GM11168 (cell line): ENCODE measurements around the gene PIAS4.

Experiments used
- in situ Hi-C: fragments of 300-500 bp; cut with MboI; formaldehyde crosslinking; loops from one replicate; pipeline ENCODE4 v1.12.0; 2022; ENCODE audit warnings: low sequenced_read_pairs; ENCODE audit not compliant: unreplicated experiment

The PIAS4 gene

GRCh38 chr19:4036576-4037300, 29.2 kb downstream of the PIAS4 start:
- in situ Hi-C loops: no loop called here

DNA sequence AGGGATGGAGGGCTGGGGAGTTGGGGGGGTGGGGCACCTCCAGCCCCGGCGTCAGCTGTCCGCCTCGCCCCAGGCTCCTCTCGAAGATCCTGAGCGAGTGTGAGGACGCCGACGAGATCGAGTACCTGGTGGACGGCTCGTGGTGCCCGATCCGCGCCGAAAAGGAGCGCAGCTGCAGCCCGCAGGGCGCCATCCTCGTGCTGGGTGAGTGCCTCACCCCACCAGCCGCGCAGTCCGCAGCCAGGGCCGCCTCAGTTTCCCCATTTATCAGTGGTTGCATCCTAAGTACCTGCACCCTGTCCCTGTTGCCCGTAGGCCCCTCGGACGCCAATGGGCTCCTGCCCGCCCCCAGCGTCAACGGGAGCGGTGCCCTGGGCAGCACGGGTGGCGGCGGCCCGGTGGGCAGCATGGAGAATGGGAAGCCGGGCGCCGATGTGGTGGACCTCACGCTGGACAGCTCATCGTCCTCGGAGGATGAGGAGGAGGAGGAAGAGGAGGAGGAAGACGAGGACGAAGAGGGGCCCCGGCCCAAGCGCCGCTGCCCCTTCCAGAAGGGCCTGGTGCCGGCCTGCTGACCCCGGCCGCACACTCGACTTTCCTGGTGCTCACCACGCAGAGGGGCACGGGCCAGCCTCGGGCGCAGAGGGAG, 29.9 kb downstream of the PIAS4 start:
- in situ Hi-C loops: no loop called here

GRCh38 chr19:4038057-4038456, 30.5 kb downstream of the PIAS4 start:
- in situ Hi-C loops: no loop called here

DNA sequence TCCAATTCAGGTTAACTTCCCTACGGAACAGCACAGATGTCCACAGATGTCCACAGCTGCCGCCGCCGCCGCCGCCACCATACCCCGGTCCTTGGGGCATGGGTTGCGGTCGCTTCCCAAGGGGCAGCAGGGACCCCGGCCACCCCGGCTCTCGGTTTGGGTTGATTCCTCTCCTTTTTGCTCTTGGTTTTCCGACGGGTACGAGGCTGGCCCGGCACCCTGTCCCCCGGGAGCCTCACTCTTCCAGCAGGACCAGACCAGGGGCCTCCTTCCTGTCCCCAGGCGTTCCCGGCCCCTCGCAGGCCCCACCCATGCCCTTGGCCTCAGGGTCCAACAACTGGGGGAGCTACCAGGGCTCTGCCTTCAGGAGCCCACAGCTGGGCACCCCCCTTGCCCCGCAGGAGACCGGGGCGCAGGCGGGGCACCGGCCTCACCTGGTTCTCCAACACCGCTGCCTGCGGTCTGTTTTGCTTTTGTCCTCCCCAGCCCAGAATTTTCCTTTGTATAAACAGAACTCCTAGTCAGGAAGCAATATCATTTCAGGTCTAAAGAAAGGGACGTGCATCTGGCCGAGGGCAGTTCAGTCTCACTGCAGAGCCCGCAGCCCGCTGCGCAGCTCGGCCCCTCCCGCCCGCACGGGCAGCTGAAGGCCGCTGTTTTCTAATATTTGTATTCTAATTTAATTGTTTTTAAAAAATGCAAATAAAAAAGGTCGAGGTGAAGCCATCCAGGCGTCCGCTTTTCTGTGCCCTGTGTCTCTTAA, 31.3 kb downstream of the PIAS4 start:
- in situ Hi-C loops: no loop called here

DNA sequence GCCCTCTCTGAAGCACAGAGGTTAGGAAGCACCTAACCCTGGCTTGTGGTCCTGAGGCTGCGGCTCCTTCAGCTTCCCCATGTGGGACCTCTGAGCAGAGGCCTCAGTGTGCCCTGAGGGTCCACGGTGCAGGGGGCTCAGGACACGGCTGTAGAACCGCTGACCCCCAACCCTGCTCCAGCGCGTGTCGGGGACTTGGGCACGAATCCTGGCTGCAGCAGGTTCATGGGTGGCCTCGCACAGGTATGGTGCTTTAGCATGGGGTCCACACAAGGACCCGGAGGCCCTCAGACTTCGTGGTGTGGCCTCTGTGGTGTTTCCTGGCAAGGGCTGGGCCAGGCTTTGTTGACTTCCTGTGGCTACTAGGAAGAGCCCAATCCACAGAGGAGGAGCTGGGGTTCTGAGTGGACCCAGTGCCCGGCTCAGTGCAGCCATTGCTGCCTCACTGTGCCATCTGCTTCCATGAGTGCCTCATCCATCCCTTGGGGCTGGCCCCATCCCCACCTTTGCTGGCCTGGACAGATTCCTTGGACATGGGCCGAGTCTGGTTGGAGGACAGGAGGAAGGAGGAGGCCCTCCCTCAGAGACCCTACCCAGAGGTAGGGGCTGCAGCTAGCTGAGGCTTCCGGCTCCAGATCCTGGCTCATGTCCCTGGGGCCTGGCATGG, 34.7 kb downstream of the PIAS4 start:
- in situ Hi-C loops: no loop called here

- in situ Hi-C loops: no loop called here
Observed at GRCh38 chr19:4042731-4043082, 35.2 kb downstream of the PIAS4 start.

GRCh38 chr19:4043401-4043800, 35.9 kb downstream of the PIAS4 start:
- in situ Hi-C loops: no loop called here

DNA sequence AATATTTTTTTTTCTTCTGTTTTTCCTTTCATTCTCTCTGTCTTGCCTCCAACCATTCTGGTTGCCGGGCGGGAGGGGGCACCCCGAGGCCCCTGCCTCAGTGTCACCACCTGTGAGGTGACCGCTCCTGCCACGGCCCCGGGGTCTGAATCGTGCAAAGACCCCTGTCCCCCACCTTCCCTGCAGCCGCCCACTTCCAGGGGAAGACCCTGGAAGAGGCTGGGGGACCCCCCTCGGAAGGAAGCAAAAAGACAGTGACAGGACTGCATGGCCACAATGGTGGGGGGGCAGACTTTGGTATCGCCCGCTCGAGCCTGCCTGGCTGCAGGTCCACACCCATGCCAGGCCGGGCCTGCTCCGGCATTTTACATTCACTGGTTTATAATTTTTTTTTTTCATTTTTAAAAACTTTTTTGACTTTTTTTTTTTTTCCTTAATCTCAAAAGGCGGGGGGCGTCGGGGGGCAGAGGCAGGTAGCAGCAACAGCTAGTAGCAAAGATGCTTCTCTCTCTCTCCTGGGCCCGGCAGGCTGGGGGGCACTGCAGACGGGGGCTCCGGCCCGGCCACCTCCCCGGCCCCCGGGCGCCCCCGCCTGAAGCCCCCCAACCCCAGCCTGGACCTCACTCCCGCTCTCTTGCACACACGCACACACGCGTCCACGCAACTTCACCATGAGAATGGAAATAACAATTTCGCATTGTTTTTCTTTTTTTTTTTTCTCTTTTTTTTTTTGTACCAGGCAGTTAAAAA, 36.6 kb downstream of the PIAS4 start:
- in situ Hi-C loops: no loop called here

GRCh38 chr19:4044990-4045465, 37.5 kb downstream of the PIAS4 start:
- in situ Hi-C loops: no loop called here

GRCh38 chr19:4045597-4046361, 38.2 kb downstream of the PIAS4 start:
- in situ Hi-C loops: no loop called here

GRCh38 chr19:4046362-4046691, 38.8 kb downstream of the PIAS4 start:
- in situ Hi-C loops: no loop called here

DNA sequence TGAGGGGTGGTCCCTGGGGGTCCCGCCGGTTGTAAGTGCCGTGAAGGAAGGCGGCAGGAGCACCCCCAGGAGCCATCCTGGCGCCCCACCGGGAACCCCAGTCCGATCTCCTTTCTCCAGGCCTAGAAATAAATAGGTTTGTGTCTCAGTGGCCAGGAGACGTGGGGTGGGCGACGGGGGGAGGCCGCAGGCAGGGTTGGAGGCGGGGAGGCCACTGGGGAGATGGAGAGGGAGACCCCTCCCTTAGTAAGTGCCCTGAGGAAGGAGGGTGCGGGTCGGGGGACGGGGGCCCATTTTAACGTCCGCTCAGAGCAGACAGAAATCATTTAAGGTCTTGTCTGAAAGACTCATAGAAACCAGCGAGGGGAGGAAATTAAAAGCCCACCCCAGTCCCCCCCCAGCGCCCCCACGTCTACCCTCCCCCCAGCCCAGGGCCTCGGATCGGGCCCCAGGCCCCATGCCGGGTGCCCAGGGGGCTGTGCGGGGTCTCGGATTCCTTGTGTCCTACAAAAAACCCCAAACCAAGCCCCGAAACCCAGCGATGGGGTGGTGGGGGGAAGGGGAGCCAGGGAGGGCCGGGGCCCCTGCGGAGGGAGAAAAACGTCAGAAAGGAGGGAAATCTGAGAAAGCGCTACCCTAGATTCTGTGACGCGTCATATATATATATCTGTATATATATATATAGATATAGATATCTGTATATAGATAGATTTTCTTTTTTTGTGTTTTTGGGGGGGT, 39.6 kb downstream of the PIAS4 start:
- in situ Hi-C loops: no loop called here

- in situ Hi-C loops: no loop called here
Observed at GRCh38 chr19:4049432-4049831, 41.9 kb downstream of the PIAS4 start.

DNA sequence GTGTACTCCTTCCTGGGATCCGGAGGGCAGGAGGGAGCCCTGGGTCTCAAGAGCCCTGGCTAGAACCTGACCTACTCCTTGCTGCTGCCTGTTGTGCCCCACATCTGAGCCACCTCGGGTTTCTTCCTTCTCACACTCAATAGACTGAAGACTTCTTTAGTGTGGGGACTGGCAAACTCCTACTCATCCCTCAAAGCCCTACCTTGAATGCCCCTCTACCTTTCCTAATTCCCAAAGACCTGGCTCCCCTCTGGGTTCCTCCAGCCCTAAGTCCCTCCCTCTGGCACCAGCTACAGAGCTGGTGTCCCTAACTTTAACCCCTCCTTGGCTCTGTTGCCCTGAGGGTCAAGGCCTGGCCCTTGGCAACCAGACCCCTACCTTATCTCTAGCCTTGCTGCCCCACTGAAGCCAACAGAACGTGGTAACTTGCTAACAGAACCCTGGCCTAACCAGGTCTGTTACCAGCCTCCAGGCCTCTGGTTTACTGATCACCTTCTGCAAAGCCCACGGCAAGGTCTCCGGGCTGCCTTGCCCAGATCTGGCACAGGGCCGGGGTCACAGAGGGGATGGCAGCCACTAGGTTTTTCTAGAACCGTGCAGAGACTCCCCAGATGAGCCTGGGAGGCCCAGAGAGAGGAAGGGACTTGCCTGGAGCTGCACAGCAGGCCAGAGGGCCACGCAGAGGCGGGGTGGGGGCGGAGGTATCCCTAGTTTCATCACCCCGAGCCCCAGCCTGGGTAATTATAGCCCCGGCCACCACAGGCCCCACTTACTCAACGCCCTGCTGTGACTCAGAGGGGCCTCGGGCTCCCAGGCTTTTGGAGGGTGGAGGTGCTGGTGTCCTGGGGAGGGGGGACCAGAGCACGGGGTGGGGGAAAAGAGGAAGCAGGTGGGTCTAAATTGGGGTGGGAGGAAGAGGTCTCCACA, 43.9 kb downstream of the PIAS4 start:
- in situ Hi-C loops: no loop called here

GRCh38 chr19:4052114-4052992, 44.8 kb downstream of the PIAS4 start:
- in situ Hi-C loops: no loop called here

- in situ Hi-C loops: no loop called here
Observed at GRCh38 chr19:4052993-4053422, 45.5 kb downstream of the PIAS4 start.
